K562 (cell line): ENCODE data around the gene FAIM.

ENCODE experiments used
- GABPA ChIP-seq: fragments of 200-800 bp; sonication (Bioruptor generic); conservative IDR thresholded peaks from 2 replicates; pipeline ENCODE4 v1.6.1; 2016; ENCODE audit warnings: low read depth, missing genetic modification characterization, missing compliant biosample characterization
- NFYB ChIP-seq: IDR thresholded peaks from 2 replicates; pipeline ENCODE4 v1.6.1; 2011; ENCODE audit warnings: mild to moderate bottlenecking, moderate library complexity; ENCODE audit not compliant: insufficient read length; ENCODE audit errors: extremely low read depth
- POLR2A ChIP-seq: fragments of 450-650 bp; conservative IDR thresholded peaks from 2 replicates; pipeline ENCODE4 v1.6.1; 2016
- RBM22 ChIP-seq: fragments of 200-400 bp; formaldehyde crosslinking; IDR thresholded peaks from 2 replicates; pipeline ENCODE4 v1.6.1; 2018; ENCODE audit warnings: low read length, low read depth; ENCODE audit not compliant: poor library complexity, severe bottlenecking
- RFX7 ChIP-seq: fragments of 250-450 bp; sonication (Bioruptor Pico); IDR thresholded peaks from 2 replicates; pipeline ENCODE4 v1.5.1; 2021; ENCODE audit warnings: mild to moderate bottlenecking
- SP1 ChIP-seq: sonication (generic); formaldehyde crosslinking; IDR thresholded peaks from 2 replicates; pipeline ENCODE4 v1.8.1; 2022; ENCODE audit warnings: mild to moderate bottlenecking, missing genetic modification reagents
- SREBF2 ChIP-seq: sonication (generic); formaldehyde crosslinking; IDR thresholded peaks from 2 replicates; pipeline ENCODE4 v1.4.0; 2020; ENCODE audit warnings: mild to moderate bottlenecking, missing genetic modification reagents
- STAG1 ChIP-seq: sonication (generic); formaldehyde crosslinking; IDR thresholded peaks from 2 replicates; pipeline ENCODE4 v1.5.0; 2020; ENCODE audit warnings: missing genetic modification reagents, borderline replicate concordance
- TEAD1 ChIP-seq, 2 experiments: fragments of 450-650 bp in 1 of 2; sonication (generic) in 1 of 2; formaldehyde crosslinking; IDR thresholded peaks; 2 replicates each; pipeline versions ENCODE4 v1.4.0 to v1.8.0; 2020 to 2022; ENCODE audit warnings: mild to moderate bottlenecking in 2 of 2, missing genetic modification reagents in 1 of 2
- TF ChIP-seq, protein P1 (sequence below), 3 experiments: IDR thresholded peaks in 2 of 3; conservative IDR thresholded peaks in 1 of 3; 2 replicates each; pipeline ENCODE4 v1.5.1; 2011 to 2012; ENCODE audit warnings: low read length in 3 of 3, mild to moderate bottlenecking in 3 of 3, control low read depth in 2 of 3, improper control_type of control experiment in 1 of 3, inconsistent platforms in 1 of 3, low read depth in 1 of 3, mixed read lengths in 1 of 3, moderate library complexity in 1 of 3; ENCODE audit not compliant: insufficient read depth in 2 of 3

DNA sequence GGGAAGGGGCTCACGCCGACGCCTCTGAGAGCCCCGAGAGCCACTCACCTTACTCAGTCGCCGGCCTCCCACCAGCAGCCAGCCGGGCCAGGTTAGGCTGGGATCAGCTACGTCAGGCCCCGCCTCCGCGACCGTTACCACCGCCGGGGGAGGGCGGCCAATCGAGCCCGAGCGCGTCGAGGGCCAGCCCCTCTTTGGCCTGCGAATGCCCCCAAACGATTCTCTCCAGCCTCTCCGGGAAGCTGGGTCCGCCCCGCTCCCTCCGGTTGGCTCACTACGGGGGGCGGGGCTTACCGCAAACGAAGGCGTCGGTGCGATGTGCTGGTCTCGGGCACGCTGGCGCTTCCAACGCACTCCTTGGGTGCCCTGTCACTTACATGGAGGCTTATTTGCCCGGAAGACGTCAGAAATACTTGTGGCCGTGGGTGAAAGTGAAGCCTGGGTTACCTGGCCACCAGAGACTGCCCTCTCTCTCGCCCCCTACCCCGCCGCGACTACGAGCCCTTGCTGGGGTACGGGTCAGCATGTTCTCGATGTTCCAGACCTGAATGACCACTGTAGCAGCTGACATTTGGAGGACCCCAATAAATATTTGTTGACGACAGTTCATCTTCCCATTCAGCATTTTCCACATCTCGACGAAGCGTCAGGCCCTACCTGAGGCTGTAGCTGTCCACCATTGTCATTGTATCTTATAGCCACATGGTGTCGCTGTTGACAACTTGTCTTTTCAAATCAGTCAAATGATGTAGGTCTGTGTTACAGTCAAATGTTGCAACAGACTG, 14.2 kb upstream of the FAIM start, which contains the start of gene CEP70:
- TF ChIP-seq SREBF2, result no peak
- TF ChIP-seq GABPA (tag), result no peak
- TF ChIP-seq POLR2A, result peak; percentile 79
- TF ChIP-seq TEAD1 (CRISPR knock-in tag; IDR thresholded peaks at IDR 0.05), result no peak; a peak in 1 of 4 replicates
- peak; percentile 36 for TF ChIP-seq NFYB
- peak; percentile 96 for TF ChIP-seq SP1 (CRISPR knock-in tag)
- peak; percentile 35; the same call in 1 of the 2 replicates for TF ChIP-seq STAG1 (CRISPR knock-in tag)
- TF ChIP-seq, protein P1, sequence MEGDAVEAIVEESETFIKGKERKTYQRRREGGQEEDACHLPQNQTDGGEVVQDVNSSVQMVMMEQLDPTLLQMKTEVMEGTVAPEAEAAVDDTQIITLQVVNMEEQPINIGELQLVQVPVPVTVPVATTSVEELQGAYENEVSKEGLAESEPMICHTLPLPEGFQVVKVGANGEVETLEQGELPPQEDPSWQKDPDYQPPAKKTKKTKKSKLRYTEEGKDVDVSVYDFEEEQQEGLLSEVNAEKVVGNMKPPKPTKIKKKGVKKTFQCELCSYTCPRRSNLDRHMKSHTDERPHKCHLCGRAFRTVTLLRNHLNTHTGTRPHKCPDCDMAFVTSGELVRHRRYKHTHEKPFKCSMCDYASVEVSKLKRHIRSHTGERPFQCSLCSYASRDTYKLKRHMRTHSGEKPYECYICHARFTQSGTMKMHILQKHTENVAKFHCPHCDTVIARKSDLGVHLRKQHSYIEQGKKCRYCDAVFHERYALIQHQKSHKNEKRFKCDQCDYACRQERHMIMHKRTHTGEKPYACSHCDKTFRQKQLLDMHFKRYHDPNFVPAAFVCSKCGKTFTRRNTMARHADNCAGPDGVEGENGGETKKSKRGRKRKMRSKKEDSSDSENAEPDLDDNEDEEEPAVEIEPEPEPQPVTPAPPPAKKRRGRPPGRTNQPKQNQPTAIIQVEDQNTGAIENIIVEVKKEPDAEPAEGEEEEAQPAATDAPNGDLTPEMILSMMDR (IDR thresholded peaks at IDR 0.05 in 2 of 3, conservative IDR thresholded peaks at IDR 0.05 in 1 of 3; ENCODE audit: insufficient read depth in 2 of 3, low read depth in 1 of 3, low read length in 3 of 3), result peak; percentile 72 to 91 (median 77)
- TF ChIP-seq RFX7 (CRISPR knock-in tag), result no peak
- TF ChIP-seq RBM22, result no peak
